Naive B cell (primary cell): ENCODE data around the gene TRMT11. TPM values are rescaled to one million over a fixed set of nuclear protein-coding genes. Genes with fewer than 3 reads are reported as not detected.
"Not testable (repeated sequence)": the region's sequence is repeated elsewhere in the genome, so short reads cannot be mapped to it uniquely, and the experiment has no call there.

ENCODE experiments used
- ATAC-seq, 2 donors: fragments of 150-1000 bp; cut with Tn5 transposase; 2 replicates each; pipeline ENCODE4 v1.10.0; 2021; ENCODE audit warnings: low read depth in 2 of 2, mild to moderate bottlenecking in 2 of 2, moderate library complexity in 2 of 2
- DNase-seq: peaks from one replicate; pipeline ENCODE4 v3.0.0; 2022
- H3K27ac Mint-ChIP-seq, 6 donors: one replicate each; pipeline ENCODE4 v1.8.0; 2020 to 2022; ENCODE audit warnings: mild to moderate bottlenecking in 6 of 6, mixed read lengths in 6 of 6, moderate library complexity in 5 of 6, inconsistent platforms in 2 of 6
- H3K27me3 Mint-ChIP-seq, 3 donors: one replicate each; pipeline ENCODE4 v1.8.0; 2021 to 2022; ENCODE audit warnings: mixed read lengths in 3 of 3, mild to moderate bottlenecking in 1 of 3
- H3K36me3 Mint-ChIP-seq, 2 donors: one replicate each; pipeline ENCODE4 v1.8.0; 2020 to 2022; ENCODE audit warnings: mixed read lengths in 2 of 2, inconsistent platforms in 1 of 2, mild to moderate bottlenecking in 1 of 2
- H3K4me1 Mint-ChIP-seq, 3 donors: one replicate each; pipeline ENCODE4 v1.8.0; 2020 to 2022; ENCODE audit warnings: mixed read lengths in 3 of 3, inconsistent platforms in 1 of 3, mild to moderate bottlenecking in 1 of 3, moderate library complexity in 1 of 3
- H3K4me3 Mint-ChIP-seq, 8 donors: one replicate each; pipeline ENCODE4 v1.8.0; 2020 to 2022; ENCODE audit warnings: mild to moderate bottlenecking in 8 of 8, mixed read lengths in 8 of 8, moderate library complexity in 8 of 8, inconsistent platforms in 2 of 8
- H3K9me3 Mint-ChIP-seq, 7 donors: one replicate each; pipeline ENCODE4 v1.8.0; 2020 to 2022; ENCODE audit warnings: mixed read lengths in 7 of 7, mild to moderate bottlenecking in 5 of 7, inconsistent platforms in 2 of 7, moderate library complexity in 1 of 7
- polyA plus RNA-seq, 6 donors: library from polyadenylated mRNA; unstranded; fragments of 300-500 nt; fragmentation: Illumina TruSeq; gene quantifications; one replicate each; pipeline ENCODE4 v1.2.3, GENCODE V29; 2021; ENCODE audit warnings: low read depth in 6 of 6

Gene TRMT11
- polyA plus RNA-seq, 6 donors from 2014 or later, result 5.7 to 10.5 (median 8.9) TPM; not detected in 1

- peaks cover 0 to 8% (median 0%) of the 10 kb centered on the region in 3 donors for H3K4me1 Mint-ChIP-seq
- H3K27ac Mint-ChIP-seq, result peak overlapping the region in 1 of 6 donors; percentile 6
- no peak overlapping the region for H3K4me3 Mint-ChIP-seq
- ATAC-seq (no peak), DNase-seq (no peak)
- H3K27me3 Mint-ChIP-seq, result no peaks in the 10 kb centered on the region
- peaks cover 0 to 6% (median 0%) of the 10 kb centered on the region in 7 donors for H3K9me3 Mint-ChIP-seq
- peaks cover 0 to 10% of the 10 kb centered on the region in 2 donors for H3K36me3 Mint-ChIP-seq
Observed at GRCh38 chr6:126048635-126049034, 62.3 kb downstream of the TRMT11 start.

GRCh38 chr6:126050795-126051194 is 64.5 kb downstream of the TRMT11 start:
- Mint-ChIP-seq H3K4me1 (peaks cover 0 to 8% (median 0%) of the 10 kb centered on the region in 3 donors), H3K27ac (no peak overlapping the region), H3K4me3 (no peak overlapping the region), H3K36me3 (peaks cover 0 to 10% of the 10 kb centered on the region in 2 donors), H3K9me3 (no peaks in the 10 kb centered on the region), H3K27me3 (no peaks in the 10 kb centered on the region)
- DNase-seq (no peak), ATAC-seq (no peak)

DNA sequence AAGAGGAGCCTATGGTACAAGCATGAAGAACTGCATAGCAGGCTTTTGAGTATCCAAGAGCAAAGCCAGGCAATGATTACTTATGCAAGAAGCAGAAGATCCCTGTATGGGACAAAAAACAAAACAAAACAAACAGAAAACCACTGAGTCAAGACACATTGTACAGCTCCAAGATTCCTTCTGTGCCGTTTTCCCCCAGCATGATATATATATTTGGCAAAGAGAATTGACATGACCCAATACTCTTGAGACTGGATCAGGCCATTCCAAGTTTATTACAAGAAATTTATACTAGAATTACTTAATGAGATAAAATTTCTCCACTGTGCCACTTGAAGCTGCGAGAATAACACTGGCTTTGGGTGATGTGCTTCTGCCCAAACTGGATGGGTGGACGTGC is 65.5 kb downstream of the TRMT11 start:
- ATAC-seq (no peak), DNase-seq (no peak)
- Mint-ChIP-seq H3K27ac (no peak overlapping the region), H3K4me3 (no peak overlapping the region), H3K4me1 (peaks cover 0 to 8% (median 0%) of the 10 kb centered on the region in 3 donors), H3K27me3 (no peaks in the 10 kb centered on the region), H3K36me3 (peaks cover 0 to 10% of the 10 kb centered on the region in 2 donors), H3K9me3 (no peaks in the 10 kb centered on the region)

- H3K27me3 Mint-ChIP-seq, result no peaks in the 10 kb centered on the region
- peaks cover 0 to 3% of the 10 kb centered on the region in 2 donors for H3K36me3 Mint-ChIP-seq
- no peak for DNase-seq
- peaks cover 0 to 8% (median 0%) of the 10 kb centered on the region in 3 donors for H3K4me1 Mint-ChIP-seq
- ATAC-seq, result no peak
- no peaks in the 10 kb centered on the region for H3K9me3 Mint-ChIP-seq
- no peak overlapping the region for H3K4me3 Mint-ChIP-seq
- no peak overlapping the region for H3K27ac Mint-ChIP-seq
Observed at GRCh38 chr6:126052485-126052884, 66.1 kb downstream of the TRMT11 start.

GRCh38 chr6:126054258-126054702 is 67.9 kb downstream of the TRMT11 start:
- H3K36me3 Mint-ChIP-seq, result peaks cover 0 to 13% of the 10 kb centered on the region in 2 donors
- DNase-seq (no peak), ATAC-seq (no peak)
- no peaks in the 10 kb centered on the region for H3K27me3 Mint-ChIP-seq
- H3K9me3 Mint-ChIP-seq, result peaks cover 0 to 5% (median 0%) of the 10 kb centered on the region in 7 donors
- no peak overlapping the region for H3K4me3 Mint-ChIP-seq
- peaks cover 0 to 8% (median 0%) of the 10 kb centered on the region in 3 donors for H3K4me1 Mint-ChIP-seq
- no peak overlapping the region for H3K27ac Mint-ChIP-seq

GRCh38 chr6:126054802-126055201 is 68.5 kb downstream of the TRMT11 start:
- Mint-ChIP-seq H3K36me3 (peaks cover 0 to 18% of the 10 kb centered on the region in 2 donors), H3K4me1 (peaks cover 0 to 8% (median 0%) of the 10 kb centered on the region in 3 donors), H3K4me3 (no peak overlapping the region), H3K27me3 (no peaks in the 10 kb centered on the region), H3K27ac (no peak overlapping the region), H3K9me3 (peaks cover 0 to 5% (median 0%) of the 10 kb centered on the region in 7 donors)
- no peak for ATAC-seq
- no peak for DNase-seq

- Mint-ChIP-seq H3K27ac (no peak overlapping the region), H3K27me3 (no peaks in the 10 kb centered on the region)
Observed at GRCh38 chr6:126055449-126055848, 69.1 kb downstream of the TRMT11 start.

DNA sequence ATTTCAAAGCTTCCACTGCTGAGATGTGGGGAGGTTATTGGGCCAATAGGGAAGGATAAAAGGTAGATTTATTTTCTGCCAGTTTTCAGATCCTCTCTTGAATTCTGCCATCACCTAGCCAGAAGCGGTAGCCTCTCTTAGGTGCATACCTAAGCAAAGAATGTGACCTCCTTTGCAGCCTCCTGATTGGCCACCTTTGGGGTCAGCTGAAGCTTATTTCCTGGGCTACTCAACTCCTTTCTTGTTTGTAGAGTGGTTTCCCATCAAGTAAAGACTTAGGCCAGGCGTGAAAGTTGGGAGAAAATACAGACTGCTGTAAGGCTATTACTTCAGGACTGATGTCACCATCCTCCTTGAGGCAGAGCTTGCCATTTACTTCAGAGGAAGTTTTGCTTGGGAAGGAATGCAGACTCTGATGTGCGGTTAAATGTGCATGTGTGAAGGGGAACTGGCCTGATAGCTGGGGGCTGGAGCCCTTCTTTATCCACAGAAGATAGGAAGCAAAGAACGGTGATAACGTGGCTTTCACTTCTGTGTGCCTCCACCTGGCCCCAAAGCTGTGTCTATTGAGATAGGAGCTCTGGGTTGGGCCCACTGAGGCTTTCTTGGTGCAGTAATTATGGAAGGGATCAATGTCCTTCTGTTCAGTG is 70.1 kb downstream of the TRMT11 start:
- Mint-ChIP-seq H3K36me3 (peaks cover 0 to 25% of the 10 kb centered on the region in 2 donors), H3K27me3 (no peaks in the 10 kb centered on the region), H3K9me3 (peaks cover 0 to 5% (median 0%) of the 10 kb centered on the region in 7 donors), H3K4me1 (peaks cover 0 to under 1% (median 0%) of the 10 kb centered on the region in 3 donors), H3K4me3 (no peak overlapping the region), H3K27ac (peak overlapping the region in 1 of 6 donors; percentile 45)
- ATAC-seq, result no peak
- DNase-seq, result no peak

More at GRCh38 chr6:126055449-126055848, 69.1 kb downstream of the TRMT11 start:
- peaks cover 0 to 7% (median 0%) of the 10 kb centered on the region in 3 donors for H3K4me1 Mint-ChIP-seq
- H3K36me3 Mint-ChIP-seq, result peaks cover 0 to 24% of the 10 kb centered on the region in 2 donors
- no peak overlapping the region for H3K4me3 Mint-ChIP-seq
- DNase-seq (no peak), ATAC-seq (no peak)
- peaks cover 0 to 5% (median 0%) of the 10 kb centered on the region in 7 donors for H3K9me3 Mint-ChIP-seq

GRCh38 chr6:126058085-126058484 is 71.7 kb downstream of the TRMT11 start:
- not testable (repeated sequence) for H3K4me1 Mint-ChIP-seq, ATAC-seq, H3K4me3 Mint-ChIP-seq, DNase-seq, H3K27ac Mint-ChIP-seq, H3K27me3 Mint-ChIP-seq, H3K9me3 Mint-ChIP-seq
- H3K36me3 Mint-ChIP-seq, result peaks cover 0 to 25% of the 10 kb centered on the region in 2 donors

GRCh38 chr6:126060400-126060799 is 74.1 kb downstream of the TRMT11 start:
- DNase-seq (no peak), ATAC-seq (no peak)
- H3K4me3 Mint-ChIP-seq, result no peak overlapping the region
- no peaks in the 10 kb centered on the region for H3K27me3 Mint-ChIP-seq
- H3K36me3 Mint-ChIP-seq, result peaks cover 7 to 25% of the 10 kb centered on the region in 2 donors
- peaks cover 0 to 5% (median 0%) of the 10 kb centered on the region in 7 donors for H3K9me3 Mint-ChIP-seq
- no peak overlapping the region for H3K27ac Mint-ChIP-seq
- no peaks in the 10 kb centered on the region for H3K4me1 Mint-ChIP-seq

DNA sequence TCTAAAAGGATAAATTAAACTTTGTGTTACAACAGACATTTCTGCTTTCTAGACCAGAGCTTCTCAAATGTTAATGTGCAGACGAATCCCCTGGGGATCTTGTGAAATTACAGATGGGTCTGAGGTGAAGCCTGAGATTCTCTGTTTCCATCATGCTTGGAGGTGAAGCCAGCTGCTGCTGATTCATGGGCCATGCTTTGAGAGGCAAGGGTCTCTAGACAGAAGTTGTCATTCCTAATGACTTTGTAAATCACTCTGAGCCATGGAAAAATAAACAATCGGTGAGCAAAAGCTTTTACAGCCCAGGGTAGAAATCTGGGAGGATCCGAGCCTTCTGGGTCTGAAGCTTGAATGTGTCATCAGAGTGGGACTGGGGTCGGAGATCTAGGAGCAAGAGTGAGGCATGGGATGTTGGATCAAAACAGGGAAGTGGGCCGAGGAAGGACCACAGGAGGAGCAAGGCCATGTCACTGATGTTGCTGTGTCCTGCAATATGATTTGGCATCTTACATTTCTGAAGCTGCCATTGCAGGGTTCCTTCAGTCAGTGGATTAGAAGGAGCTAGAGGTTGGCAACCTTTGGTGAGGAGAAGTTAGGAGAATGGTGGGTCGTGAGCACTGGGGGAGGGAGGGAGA is 77.3 kb downstream of the TRMT11 start:
- DNase-seq, result no peak
- no peak overlapping the region for H3K27ac Mint-ChIP-seq
- peaks cover 7 to 18% of the 10 kb centered on the region in 2 donors for H3K36me3 Mint-ChIP-seq
- no peak for ATAC-seq
- H3K4me3 Mint-ChIP-seq, result no peak overlapping the region
- H3K27me3 Mint-ChIP-seq, result no peaks in the 10 kb centered on the region
- H3K4me1 Mint-ChIP-seq, result no peaks in the 10 kb centered on the region
- peaks cover 0 to 9% (median 0%) of the 10 kb centered on the region in 7 donors for H3K9me3 Mint-ChIP-seq

DNA sequence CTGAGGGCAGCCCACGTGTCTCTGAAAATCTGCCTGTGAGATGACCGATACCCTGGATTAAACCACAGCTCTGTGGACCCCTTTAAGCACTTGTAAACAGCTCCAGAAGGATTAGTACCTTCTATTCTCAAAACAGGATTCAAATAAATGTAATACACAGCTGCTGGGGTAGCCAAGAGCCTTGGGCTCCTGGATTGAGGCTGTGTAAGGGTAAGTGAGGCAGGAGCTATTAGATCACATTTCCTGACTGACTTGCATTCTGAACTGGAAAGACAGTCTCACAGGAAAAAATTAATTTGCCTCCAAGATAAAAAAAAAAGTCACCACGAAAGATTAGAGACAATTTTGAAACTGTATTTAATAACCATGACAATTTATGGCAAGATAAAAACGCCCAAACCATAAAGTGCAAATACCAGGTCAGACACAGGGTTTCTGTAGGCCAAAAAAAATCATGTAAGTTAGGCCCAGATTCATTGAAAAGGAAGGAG is 78.0 kb downstream of the TRMT11 start:
- peaks cover 7 to 12% of the 10 kb centered on the region in 2 donors for H3K36me3 Mint-ChIP-seq
- H3K27me3 Mint-ChIP-seq, result no peaks in the 10 kb centered on the region

GRCh38 chr6:126064748-126065401 is 78.5 kb downstream of the TRMT11 start:
- Mint-ChIP-seq H3K27me3 (no peaks in the 10 kb centered on the region), H3K4me1 (no peaks in the 10 kb centered on the region), H3K9me3 (peaks cover 0 to 9% (median 0%) of the 10 kb centered on the region in 7 donors), H3K4me3 (no peak overlapping the region), H3K27ac (no peak overlapping the region), H3K36me3 (peaks cover 7 to 11% of the 10 kb centered on the region in 2 donors)
- ATAC-seq, result no peak
- DNase-seq, result no peak

More for the DNA sequence above, 78.0 kb downstream of the TRMT11 start:
- Mint-ChIP-seq H3K27ac (peak overlapping the region in 1 of 6 donors; percentile 15), H3K9me3 (peaks cover 0 to 9% (median 0%) of the 10 kb centered on the region in 7 donors), H3K4me3 (no peak overlapping the region), H3K4me1 (no peaks in the 10 kb centered on the region)
- DNase-seq (no peak), ATAC-seq (no peak)
